Astrocyte of the spinal cord (primary cell): ENCODE data around the gene YTHDF1.

Source experiments
- DNase-seq: peaks from one replicate; pipeline ENCODE4 v3.0.0; 2011; ENCODE audit warnings: low read depth, low spot score
- H3K4me3 ChIP-seq: 2 replicates; pipeline ENCODE4 v1.5.1; 2011; ENCODE audit warnings: low read depth, mild to moderate bottlenecking, low read length, moderate library complexity
- CTCF ChIP-seq: IDR thresholded peaks from 2 replicates; pipeline ENCODE4 v1.5.1; 2012; ENCODE audit warnings: low read depth, mild to moderate bottlenecking, low read length, inconsistent platforms
- in situ Hi-C: cut with HindIII; loops from 2 replicates; pipeline ENCODE4 v1.10.0; 2017; ENCODE audit warnings: low sequenced_read_pairs

YTHDF1 gene

DNA sequence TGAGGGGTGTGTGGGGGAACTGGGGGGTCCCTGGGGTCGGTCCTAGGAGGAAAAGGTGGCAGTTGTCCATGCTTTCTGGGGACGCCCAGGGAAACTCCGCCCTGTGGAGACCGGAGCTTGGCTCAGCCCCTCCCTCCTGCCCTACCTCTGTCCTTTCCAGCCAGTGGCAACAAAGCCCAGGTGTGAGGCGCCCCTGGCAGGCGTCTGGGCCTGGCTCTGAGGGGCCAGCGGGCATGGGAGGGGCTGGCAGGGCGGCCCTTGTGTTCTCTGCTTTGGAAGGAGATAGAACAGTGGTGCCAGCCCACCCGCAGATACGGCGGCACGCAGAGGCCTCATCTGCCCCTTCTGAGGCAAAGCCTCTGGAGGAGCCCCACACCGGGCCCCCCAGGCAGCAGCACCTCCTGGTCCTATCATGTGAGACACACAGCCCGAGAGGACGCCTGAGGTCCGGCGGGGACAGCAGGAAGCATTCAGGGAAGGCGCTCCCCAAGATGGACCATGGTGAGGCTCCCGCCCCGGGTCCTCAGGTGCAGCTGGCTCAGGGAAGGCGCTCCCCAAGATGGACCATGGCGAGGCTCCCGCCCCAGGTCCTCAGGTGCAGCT is 47.9 kb downstream of the YTHDF1 start:
- DNase-seq = no peak
- no peak for TF ChIP-seq CTCF
- H3K4me3 ChIP-seq = no peak overlapping the region
- in situ Hi-C loops = no loop called here

- in situ Hi-C loops = no loop called here
- TF ChIP-seq CTCF = no peak
- H3K4me3 ChIP-seq = no peak overlapping the region
- DNase-seq = no peak
Measured at GRCh38 chr20:63167026-63167917, 48.7 kb downstream of the YTHDF1 start.

DNA sequence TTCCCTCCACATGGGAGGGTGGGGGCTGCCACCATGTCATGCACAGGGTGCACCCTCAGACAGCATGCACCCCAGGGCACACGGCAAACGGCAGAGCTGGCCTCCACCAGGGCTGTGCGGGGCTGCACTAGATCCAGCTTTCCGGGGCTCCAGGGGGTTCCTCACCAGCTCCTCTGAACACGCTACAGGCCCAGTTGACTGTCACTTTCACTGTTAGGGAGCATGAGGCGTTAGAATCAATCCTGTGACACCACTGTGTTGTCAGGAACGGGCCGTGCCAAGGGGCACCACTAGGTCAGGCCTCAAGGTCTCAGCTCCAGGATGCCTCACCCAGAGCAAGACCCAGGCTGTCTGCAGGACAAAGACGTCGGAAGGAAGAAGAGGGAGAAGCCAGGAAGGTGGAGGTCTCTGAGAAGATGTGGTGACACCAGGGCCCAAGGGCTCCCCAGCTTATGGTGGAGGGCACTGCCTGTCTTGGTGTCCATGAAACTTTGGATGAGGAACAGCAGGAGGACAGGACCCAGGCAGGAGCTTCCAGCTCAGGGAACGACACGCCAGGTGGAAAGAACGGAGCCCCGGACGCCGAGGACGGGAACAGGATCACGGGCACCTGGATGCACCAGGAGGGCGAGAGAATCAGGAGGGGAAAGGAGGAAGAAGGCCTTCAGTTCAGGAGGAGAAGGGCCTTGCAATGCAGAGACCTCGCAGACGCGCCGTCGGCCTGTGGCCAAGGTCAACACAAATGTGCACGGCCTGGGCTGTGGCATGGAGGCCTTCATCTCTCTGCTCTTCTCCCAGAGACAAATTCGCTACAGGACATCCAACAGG is 49.5 kb downstream of the YTHDF1 start:
- no peak overlapping the region for H3K4me3 ChIP-seq
- DNase-seq = no peak
- in situ Hi-C loops = no loop called here
- TF ChIP-seq CTCF = no peak

DNA sequence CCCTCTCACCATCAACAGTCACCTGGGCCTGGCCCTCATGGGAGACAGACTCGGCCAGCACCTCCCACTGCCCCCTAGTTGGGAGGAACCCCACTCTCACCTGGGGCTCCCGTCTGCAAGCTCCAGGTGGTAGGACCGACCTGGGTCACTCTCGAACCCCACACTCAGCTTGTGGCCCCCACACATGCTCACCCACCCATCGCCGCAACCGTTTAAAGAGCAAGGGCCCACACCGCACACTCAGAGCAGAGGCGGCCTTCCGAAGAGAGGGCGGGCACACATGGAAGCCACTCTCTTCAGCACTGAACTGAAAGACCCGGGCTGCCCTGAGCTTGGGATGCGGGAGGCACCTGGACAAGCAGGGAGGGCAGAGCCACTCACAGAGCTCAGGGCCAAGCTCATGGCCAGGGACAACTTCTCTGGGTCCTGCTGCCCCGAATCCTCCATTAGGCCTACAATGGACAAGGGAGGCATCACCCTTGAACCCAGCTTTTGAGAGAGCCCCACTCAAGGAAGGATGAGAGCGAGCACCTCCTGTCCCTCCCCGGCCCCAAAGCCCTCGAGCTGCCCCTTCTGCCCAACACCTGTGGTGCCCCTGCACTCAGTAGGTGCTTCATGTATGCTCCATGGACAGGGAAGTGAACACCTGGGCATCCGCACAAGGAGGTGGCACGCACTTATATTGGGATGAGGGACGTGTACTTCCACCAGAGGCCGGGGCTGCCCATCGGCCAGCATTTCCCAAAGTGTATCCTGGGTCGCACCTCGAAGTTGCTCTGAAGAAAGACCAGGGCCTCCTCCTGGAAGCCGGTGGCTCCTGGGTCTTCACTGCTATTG is 50.4 kb downstream of the YTHDF1 start:
- in situ Hi-C loops = no loop called here
- DNase-seq = no peak
- TF ChIP-seq CTCF = no peak

GRCh38 chr20:63164484-63165355 is 51.2 kb downstream of the YTHDF1 start:
- H3K4me3 ChIP-seq = no peak overlapping the region
- no peak for DNase-seq
- no peak for TF ChIP-seq CTCF
- in situ Hi-C loops = no loop called here

More for the DNA sequence above, 50.4 kb downstream of the YTHDF1 start:
- H3K4me3 ChIP-seq = no peak overlapping the region
